GM18951 (cell line): Measurements from ENCODE around the gene SAFB.
"Not testable (repeated sequence)": the region's sequence is repeated elsewhere in the genome, so short reads cannot be mapped to it uniquely, and the experiment has no call there.

Experiments
- POLR2A ChIP-seq: IDR thresholded peaks from 4 replicates; pipeline ENCODE4 v1.6.1; 2011; ENCODE audit warnings: mild to moderate bottlenecking; ENCODE audit not compliant: insufficient read length, insufficient read depth; ENCODE audit errors: extremely low read depth
- in situ Hi-C: fragments of 300-500 bp; cut with MboI; formaldehyde crosslinking; loops from one replicate; pipeline ENCODE4 v1.12.0; 2022; ENCODE audit warnings: low sequenced_read_pairs, mixed read lengths, inconsistent platforms; ENCODE audit not compliant: unreplicated experiment

SAFB gene

GRCh38 chr19:5607318-5608275, 15.3 kb upstream of the SAFB start:
- in situ Hi-C loops = no loop called here
- TF ChIP-seq POLR2A = no peak

GRCh38 chr19:5608291-5608690, 14.6 kb upstream of the SAFB start:
- in situ Hi-C loops = no loop called here
- TF ChIP-seq POLR2A = no peak

DNA sequence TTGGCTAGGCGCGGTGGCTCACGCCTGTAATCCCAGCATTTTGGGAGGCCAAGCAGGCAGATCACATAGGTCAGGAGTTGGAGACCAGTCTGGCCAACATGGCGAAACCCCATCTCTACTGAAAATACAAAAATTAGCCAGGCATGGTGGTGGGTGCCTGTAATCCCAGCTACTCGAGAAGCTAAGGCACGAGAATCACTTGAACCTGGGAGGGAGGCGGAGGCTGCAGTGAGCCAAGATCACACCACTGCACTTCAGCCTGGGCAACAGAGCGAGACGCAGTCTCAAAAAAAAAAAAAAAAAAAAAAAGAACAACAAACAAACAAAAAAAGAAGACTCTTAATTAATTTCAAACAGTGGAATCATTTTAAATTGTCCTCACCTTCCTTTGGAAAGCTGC, 14.1 kb upstream of the SAFB start:
- in situ Hi-C loops = not testable (repeated sequence)

DNA sequence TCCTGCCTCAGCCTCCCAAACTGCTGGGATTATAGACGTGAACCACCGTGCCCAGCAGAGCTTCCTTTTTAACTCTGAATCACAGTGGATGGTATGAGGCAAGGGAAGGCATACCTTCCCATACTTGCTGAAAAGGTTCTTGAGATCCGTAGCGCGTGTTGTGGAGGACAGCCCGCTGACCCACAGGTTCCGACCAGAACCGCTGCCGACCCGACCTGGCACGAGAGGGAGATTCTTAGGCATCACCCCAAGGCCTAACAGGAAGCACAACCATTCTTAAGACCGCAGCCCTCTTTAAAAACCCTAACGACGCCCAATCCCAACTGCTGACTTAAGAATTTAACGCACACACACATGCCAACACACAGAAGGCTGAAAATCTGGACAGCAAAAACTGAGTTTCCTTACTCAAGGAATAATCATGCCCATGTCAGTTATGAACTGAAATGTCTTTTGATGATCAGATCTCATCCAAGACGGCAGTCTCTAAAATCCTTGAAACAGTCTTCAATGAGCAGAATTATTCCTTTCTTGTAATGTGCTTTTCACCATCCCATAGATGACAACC, 12.9 kb upstream of the SAFB start:
- in situ Hi-C loops = no loop called here
- TF ChIP-seq POLR2A = no peak

DNA sequence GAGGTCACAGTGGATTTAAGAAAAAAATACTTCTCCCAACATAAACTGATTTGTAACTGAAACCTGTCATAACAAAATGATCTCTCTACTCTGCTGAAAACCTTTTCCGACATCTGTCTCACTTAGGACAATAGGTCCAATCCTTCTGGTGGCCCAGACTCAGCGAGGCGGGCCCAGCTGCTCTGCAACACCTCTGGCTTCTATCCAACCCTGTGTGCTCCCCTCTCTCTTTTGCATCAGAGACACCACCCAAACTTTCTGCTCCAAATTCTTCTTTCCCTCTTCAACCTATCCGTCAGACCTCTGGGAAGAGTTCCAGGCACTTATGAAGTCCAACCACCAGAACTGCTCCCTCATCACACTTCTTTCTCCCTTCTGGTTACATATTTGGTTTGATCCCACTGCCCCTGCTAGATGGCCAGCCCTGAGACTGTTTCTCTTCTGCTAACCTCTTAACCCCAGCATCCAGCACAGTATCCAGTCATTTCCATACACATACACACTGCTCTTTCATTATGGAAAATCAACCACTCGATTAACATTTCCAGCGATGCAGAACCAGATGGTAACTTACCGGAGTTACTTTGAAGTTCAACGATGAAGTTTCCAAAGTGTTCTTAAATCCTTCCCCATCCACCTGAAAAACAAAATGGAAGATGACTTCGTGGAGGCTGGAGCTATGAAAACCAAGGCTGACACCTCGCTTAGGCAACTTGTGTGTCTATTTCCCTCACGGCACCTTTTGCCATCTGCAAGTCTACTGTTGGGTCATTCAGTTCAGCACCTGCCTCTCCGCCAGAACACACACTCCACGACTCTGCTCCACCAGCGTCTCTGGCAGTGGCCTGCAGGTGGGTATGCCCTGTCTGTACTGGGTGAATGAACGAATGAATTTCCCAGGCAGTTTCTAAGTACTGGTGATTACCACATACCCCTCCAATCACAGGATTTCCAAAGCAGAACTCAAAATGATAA, 9.7 kb upstream of the SAFB start:
- no peak for TF ChIP-seq POLR2A
- in situ Hi-C loops = no loop called here

DNA sequence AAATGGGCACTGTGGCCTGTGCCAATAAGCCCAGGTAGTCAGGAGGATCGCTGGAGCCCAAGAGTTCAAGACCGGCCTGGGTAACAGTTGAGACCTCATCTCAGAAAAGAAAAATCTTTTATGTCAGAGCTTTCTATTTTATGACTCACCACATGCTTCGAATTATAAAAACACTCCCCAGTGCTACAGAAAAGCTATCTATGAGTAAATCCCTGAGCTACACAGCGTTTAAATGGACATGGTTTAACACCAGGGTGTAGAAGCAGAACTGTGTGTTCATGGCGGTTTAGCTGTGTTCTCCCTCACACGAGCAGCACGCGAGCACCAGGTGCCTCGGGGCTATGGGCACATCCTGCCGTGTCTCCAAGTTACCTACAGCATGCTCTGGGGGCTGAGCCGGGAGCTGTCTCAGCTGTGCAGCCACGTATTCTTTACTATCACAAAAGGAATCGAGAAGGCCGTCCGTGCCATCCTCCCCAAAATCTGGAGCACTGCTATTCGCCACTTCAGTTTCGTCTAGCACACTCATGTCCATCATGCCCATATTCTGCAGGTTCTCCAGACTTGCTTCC, 7.0 kb upstream of the SAFB start:
- no peak for TF ChIP-seq POLR2A
- in situ Hi-C loops = no loop called here

DNA sequence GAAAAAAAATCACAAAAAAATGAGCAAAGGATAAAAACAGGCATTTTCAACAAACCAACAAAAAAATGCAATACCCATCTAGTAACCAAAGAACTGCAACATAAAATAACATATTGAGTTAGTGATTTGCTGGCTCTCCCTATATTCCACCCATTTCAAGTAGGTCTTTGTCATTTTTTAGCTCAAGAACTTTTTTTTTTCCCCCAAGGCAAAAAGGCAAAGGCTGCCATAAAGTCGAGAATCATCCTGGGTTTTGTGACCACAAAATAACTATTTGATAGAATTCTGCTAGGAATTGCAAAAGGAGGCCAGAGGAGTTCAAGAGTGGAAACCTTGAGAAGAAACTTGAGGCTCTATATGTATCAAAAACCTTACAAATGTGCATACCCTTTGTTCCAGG, 5.8 kb upstream of the SAFB start:
- in situ Hi-C loops = no loop called here

DNA sequence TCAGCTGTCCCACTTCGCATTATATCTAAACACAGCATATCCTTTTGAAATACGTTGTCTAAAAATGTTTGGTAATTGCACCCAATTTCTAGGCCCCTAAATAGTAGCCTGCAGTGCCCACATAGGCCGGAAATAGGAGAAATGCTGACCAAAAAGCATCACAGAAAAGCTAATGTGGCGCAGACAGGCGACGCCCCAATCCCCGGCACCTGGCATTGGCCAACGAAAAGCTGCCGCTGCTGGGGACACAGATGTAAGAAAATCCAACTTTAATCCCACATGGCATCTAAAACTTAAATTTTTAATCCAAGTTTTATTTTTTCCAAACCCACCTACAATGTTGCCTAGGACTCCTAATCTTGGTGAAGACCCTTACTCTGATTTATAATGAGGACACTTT, 4.3 kb upstream of the SAFB start:
- no peak for TF ChIP-seq POLR2A
- in situ Hi-C loops = no loop called here

More for the DNA sequence above, 5.8 kb upstream of the SAFB start:
- no peak for TF ChIP-seq POLR2A

GRCh38 chr19:5619946-5620345, 2.9 kb upstream of the SAFB start:
- no peak for TF ChIP-seq POLR2A
- in situ Hi-C loops = no loop called here

- in situ Hi-C loops = no loop called here
- TF ChIP-seq POLR2A = no peak
These were observed 1.5 kb upstream of the SAFB start for GRCh38 chr19:5621311-5621944.

GRCh38 chr19:5621945-5622464, 878 bp upstream of the SAFB start:
- in situ Hi-C loops = no loop called here

DNA sequence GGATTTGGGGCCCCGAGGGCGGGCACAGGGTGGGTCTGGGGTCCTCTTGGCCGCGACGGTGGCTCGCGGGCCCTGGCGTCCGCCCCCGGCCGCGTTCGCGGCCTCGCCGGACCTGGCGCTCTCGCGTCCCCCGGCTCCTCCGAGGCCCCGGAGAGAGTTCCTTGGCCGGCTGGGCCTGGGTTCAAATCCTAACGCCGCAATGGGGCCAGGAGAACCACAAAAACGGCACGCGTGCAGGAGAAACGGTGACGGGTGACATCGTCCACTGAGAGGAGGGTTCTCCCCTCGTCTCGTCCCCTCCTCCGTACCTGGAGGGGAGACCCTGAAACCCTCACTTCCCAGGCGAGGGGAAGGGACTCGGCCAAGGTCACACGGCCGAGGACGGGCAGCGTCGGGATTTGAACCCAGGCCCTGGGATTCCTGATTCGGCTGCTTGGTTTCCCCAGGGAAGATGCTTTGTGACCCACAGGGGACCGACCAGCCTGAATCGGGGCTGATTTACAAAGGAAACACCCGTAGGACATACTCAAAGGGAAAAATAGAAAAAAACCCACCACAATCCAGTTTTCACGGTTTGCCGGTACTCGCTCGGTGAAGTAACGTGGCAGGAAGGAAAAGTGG, 624 bp downstream of the SAFB start:
- in situ Hi-C loops = no loop called here
- no peak for TF ChIP-seq POLR2A

More at GRCh38 chr19:5621945-5622464, 878 bp upstream of the SAFB start:
- no peak for TF ChIP-seq POLR2A
